Activated naive CD4-positive, alpha-beta T cell treated with anti-CD3 and anti-CD28 coated beads for 36 hours (primary cell): Measurements from ENCODE around the gene SNTA1. TPM values are rescaled to one million over a fixed set of nuclear protein-coding genes. Genes with fewer than 3 reads are reported as not detected.
"Not testable (repeated sequence)": the region's sequence is repeated elsewhere in the genome, so short reads cannot be mapped to it uniquely, and the experiment has no call there.

Experiments
- CTCF ChIA-PET: fragments of 350-600 bp; sonication (Branson Sonifier 250); formaldehyde crosslinking; loops from one replicate; lab custom pipeline; 2021; ENCODE audit warnings: antibody characterized with exemption; lab: Charles Lee
- DNase-seq: peaks from one replicate; pipeline ENCODE4 v3.0.0-alpha.2; 2020
- H3K27ac Mint-ChIP-seq: one replicate; pipeline ENCODE4 v1.8.0; 2021; ENCODE audit warnings: mild to moderate bottlenecking, mixed read lengths
- H3K27me3 Mint-ChIP-seq: one replicate; pipeline ENCODE4 v1.8.0; 2021; ENCODE audit warnings: low read depth, mixed read lengths
- H3K36me3 Mint-ChIP-seq: one replicate; pipeline ENCODE4 v1.8.0; 2021; ENCODE audit warnings: low read depth, mixed read lengths
- H3K4me1 Mint-ChIP-seq: one replicate; pipeline ENCODE4 v1.8.0; 2021; ENCODE audit warnings: low read depth, mixed read lengths
- H3K4me3 Mint-ChIP-seq: one replicate; pipeline ENCODE4 v1.8.0; 2021; ENCODE audit warnings: mild to moderate bottlenecking, moderate library complexity, mixed read lengths
- H3K9me3 Mint-ChIP-seq: one replicate; pipeline ENCODE4 v1.8.0; 2021; ENCODE audit warnings: mixed read lengths
- intact Hi-C: fragments of 100-400 bp; cut with micrococcal nuclease; formaldehyde crosslinking; loops from one replicate; pipeline ENCODE4 v1.15.1; 2023
- total RNA-seq, 2 experiments: library from RNA; stranded (reverse); gene quantifications; one replicate each; pipeline ENCODE4 v1.2.3, GENCODE V29; 2021

SNTA1 gene
- total RNA-seq, 2 experiments from 2014 or later = 2.6 to 2.9 TPM

- Mint-ChIP-seq H3K9me3 (no peaks in the 10 kb centered on the region), H3K4me3 (peak within 1 kb of the TSS; percentile 94), H3K36me3 (no peaks in the 10 kb centered on the region), H3K4me1 (peaks cover 40% of the 10 kb centered on the region), H3K27me3 (no peaks in the 10 kb centered on the region), H3K27ac (peak within 1 kb of the TSS; percentile 81)
- CTCF ChIA-PET = interaction anchor here (0.7 to 0.9 kb wide), 2 partner anchors 42 to 266 kb away, joined by 3 to 4 read pairs; partner anchors contain the start of gene SNTA1
- peak; percentile 92 for DNase-seq
- intact Hi-C loops = loop anchor here (1.0 to 2.0 kb wide), 3 partner anchors 42 to 319 kb away; partner anchors contain the start of genes ACTL10, PXMP4 and SNTA1
These were observed 42.2 kb downstream of the SNTA1 start, which contains the start of gene CDK5RAP1 for GRCh38 chr20:33401184-33401920. CDK5RAP1 (minus strand) TSS chr20:33401519; CDS start chr20:33397064, 4,455 bp downstream.

GRCh38 chr20:33400812-33401183 is 42.8 kb downstream of the SNTA1 start:
- Mint-ChIP-seq H3K27me3 (no peaks in the 10 kb centered on the region), H3K27ac (no peak overlapping the region), H3K36me3 (peaks cover 4% of the 10 kb centered on the region), H3K4me3 (peak overlapping the region; percentile 94), H3K9me3 (no peaks in the 10 kb centered on the region), H3K4me1 (peaks cover 42% of the 10 kb centered on the region)
- CTCF ChIA-PET = interaction anchor here (0.9 to 1.0 kb wide), 2 partner anchors 51 to 188 kb away, joined by 3 read pairs; no protein-coding TSS in a partner anchor
- no peak for DNase-seq
- intact Hi-C loops = loop anchor here (1.0 to 2.0 kb wide), 3 partner anchors 43 to 320 kb away; partner anchors contain the start of genes ACTL10, PXMP4 and SNTA1

- Mint-ChIP-seq H3K4me1 (peaks cover 42% of the 10 kb centered on the region), H3K4me3 (peak overlapping the region; percentile 94), H3K27ac (no peak overlapping the region), H3K27me3 (no peaks in the 10 kb centered on the region), H3K36me3 (peaks cover 6% of the 10 kb centered on the region), H3K9me3 (no peaks in the 10 kb centered on the region)
- intact Hi-C loops = loop anchor here (2.0 kb wide), 1 partner anchor 267 kb away; the partner anchor contains the start of gene ACTL10
- CTCF ChIA-PET = interaction anchor here (0.9 to 1.0 kb wide), 2 partner anchors 52 to 189 kb away, joined by 3 read pairs; no protein-coding TSS in a partner anchor
- no peak for DNase-seq
These were observed 43.6 kb downstream of the SNTA1 start for GRCh38 chr20:33399924-33400323.

- Mint-ChIP-seq H3K27me3 (no peaks in the 10 kb centered on the region), H3K9me3 (no peaks in the 10 kb centered on the region), H3K36me3 (peaks cover 27% of the 10 kb centered on the region), H3K27ac (peak overlapping the region; percentile 24), H3K4me3 (no peak overlapping the region), H3K4me1 (peaks cover 18% of the 10 kb centered on the region)
- intact Hi-C loops = no loop called here
- DNase-seq = no peak
- CTCF ChIA-PET = no interaction called here
These were observed 48.8 kb downstream of the SNTA1 start for GRCh38 chr20:33394718-33395117.

- Mint-ChIP-seq H3K4me1 (peaks cover 12% of the 10 kb centered on the region), H3K27ac (no peak overlapping the region), H3K4me3 (no peak overlapping the region), H3K27me3 (no peaks in the 10 kb centered on the region), H3K36me3 (peaks cover 29% of the 10 kb centered on the region), H3K9me3 (no peaks in the 10 kb centered on the region)
- intact Hi-C loops = no loop called here
- DNase-seq = no peak
- CTCF ChIA-PET = no interaction called here
These were observed 50.0 kb downstream of the SNTA1 start for GRCh38 chr20:33393609-33394008.

- no peak overlapping the region for H3K27ac Mint-ChIP-seq
- H3K27me3 Mint-ChIP-seq = no peaks in the 10 kb centered on the region
- CTCF ChIA-PET = no interaction called here
- H3K4me1 Mint-ChIP-seq = peaks cover 2% of the 10 kb centered on the region
- H3K36me3 Mint-ChIP-seq = peaks cover 31% of the 10 kb centered on the region
- no peaks in the 10 kb centered on the region for H3K9me3 Mint-ChIP-seq
- intact Hi-C loops = no loop called here
- no peak overlapping the region for H3K4me3 Mint-ChIP-seq
- DNase-seq = no peak
These were observed 51.7 kb downstream of the SNTA1 start for GRCh38 chr20:33391722-33392415.

- DNase-seq, intact Hi-C loops, H3K27ac Mint-ChIP-seq, H3K27me3 Mint-ChIP-seq, H3K4me1 Mint-ChIP-seq, H3K9me3 Mint-ChIP-seq, CTCF ChIA-PET, H3K4me3 Mint-ChIP-seq: not testable (repeated sequence)
- H3K36me3 Mint-ChIP-seq = peaks cover 29% of the 10 kb centered on the region
These were observed 54.2 kb downstream of the SNTA1 start for GRCh38 chr20:33389326-33389725.

- intact Hi-C loops = no loop called here
- no peak for DNase-seq
- no peaks in the 10 kb centered on the region for H3K4me1 Mint-ChIP-seq
- H3K9me3 Mint-ChIP-seq = no peaks in the 10 kb centered on the region
- CTCF ChIA-PET = interaction anchor here (0.6 kb wide), 1 partner anchor 167 kb away, joined by 3 read pairs; no protein-coding TSS in a partner anchor
- peaks cover 29% of the 10 kb centered on the region for H3K36me3 Mint-ChIP-seq
- H3K27me3 Mint-ChIP-seq = no peaks in the 10 kb centered on the region
- no peak overlapping the region for H3K4me3 Mint-ChIP-seq
- no peak overlapping the region for H3K27ac Mint-ChIP-seq
These were observed 55.3 kb downstream of the SNTA1 start for GRCh38 chr20:33388268-33388667.

- CTCF ChIA-PET = no interaction called here
- H3K36me3 Mint-ChIP-seq = peaks cover 27% of the 10 kb centered on the region
- DNase-seq = no peak
- no peaks in the 10 kb centered on the region for H3K9me3 Mint-ChIP-seq
- intact Hi-C loops = no loop called here
- no peak overlapping the region for H3K4me3 Mint-ChIP-seq
- no peak overlapping the region for H3K27ac Mint-ChIP-seq
- H3K27me3 Mint-ChIP-seq = no peaks in the 10 kb centered on the region
- H3K4me1 Mint-ChIP-seq = no peaks in the 10 kb centered on the region
These were observed 56.4 kb downstream of the SNTA1 start for GRCh38 chr20:33387177-33387576.

GRCh38 chr20:33386673-33387072 is 56.9 kb downstream of the SNTA1 start:
- H3K9me3 Mint-ChIP-seq = no peaks in the 10 kb centered on the region
- no peak overlapping the region for H3K27ac Mint-ChIP-seq
- CTCF ChIA-PET = no interaction called here
- no peaks in the 10 kb centered on the region for H3K4me1 Mint-ChIP-seq
- no peak overlapping the region for H3K4me3 Mint-ChIP-seq
- peaks cover 28% of the 10 kb centered on the region for H3K36me3 Mint-ChIP-seq
- no peaks in the 10 kb centered on the region for H3K27me3 Mint-ChIP-seq
- intact Hi-C loops = no loop called here
- DNase-seq = no peak

GRCh38 chr20:33377366-33377765 is 66.2 kb downstream of the SNTA1 start:
- DNase-seq = no peak
- no peak overlapping the region for H3K4me3 Mint-ChIP-seq
- H3K27me3 Mint-ChIP-seq = no peaks in the 10 kb centered on the region
- no peaks in the 10 kb centered on the region for H3K9me3 Mint-ChIP-seq
- peaks cover 15% of the 10 kb centered on the region for H3K4me1 Mint-ChIP-seq
- CTCF ChIA-PET = interaction anchor here (0.7 to 0.9 kb wide), 2 partner anchors 9 to 243 kb away, joined by 3 read pairs; no protein-coding TSS in a partner anchor
- intact Hi-C loops = no loop called here
- H3K36me3 Mint-ChIP-seq = peaks cover 32% of the 10 kb centered on the region
- H3K27ac Mint-ChIP-seq = no peak overlapping the region
